ENCODE data around the gene TBC1D9.

The TBC1D9 gene

DNA sequence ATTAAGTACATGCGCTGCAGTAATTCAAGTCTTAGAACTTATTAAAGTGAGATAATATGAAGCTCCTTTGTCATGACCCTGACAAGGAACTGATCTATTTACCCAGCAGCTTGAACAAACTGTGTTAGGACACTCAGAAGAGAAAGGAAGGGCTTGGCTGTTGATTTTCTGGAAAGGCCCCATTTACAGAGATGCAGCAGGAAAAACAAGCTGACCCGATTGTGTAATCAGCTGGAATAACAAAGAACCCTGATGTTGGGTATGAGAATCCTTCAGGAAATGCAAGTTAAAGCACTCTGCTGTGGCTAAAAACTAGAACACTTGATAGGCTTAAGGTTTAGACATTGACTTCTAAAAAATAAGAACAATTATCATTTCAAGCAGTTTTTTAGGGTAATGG lies 64.8 kb downstream of the TBC1D9 start:
- peak; percentile 69 for DNase-seq (ENCODE audit: low read depth)

DNA sequence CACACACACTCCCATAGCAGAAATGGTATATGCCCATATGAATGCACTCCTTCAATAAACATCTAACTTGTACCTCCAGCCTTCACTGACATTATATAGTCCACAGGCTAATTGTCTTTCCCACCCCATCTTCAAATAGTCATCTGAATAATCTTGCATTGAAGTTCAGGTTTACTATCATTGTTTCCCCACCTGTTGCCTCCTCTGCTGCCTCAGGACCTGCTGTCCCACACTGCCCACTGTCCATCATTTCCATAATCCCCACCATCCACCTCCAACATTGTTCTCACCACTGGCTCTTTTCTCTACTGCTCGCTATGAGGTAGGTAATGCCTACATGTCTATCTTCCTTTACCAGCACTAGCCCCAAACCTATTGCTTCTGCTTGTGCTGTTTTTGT lies 66.1 kb downstream of the TBC1D9 start:
- no peak for DNase-seq (ENCODE audit: low read depth)

DNA sequence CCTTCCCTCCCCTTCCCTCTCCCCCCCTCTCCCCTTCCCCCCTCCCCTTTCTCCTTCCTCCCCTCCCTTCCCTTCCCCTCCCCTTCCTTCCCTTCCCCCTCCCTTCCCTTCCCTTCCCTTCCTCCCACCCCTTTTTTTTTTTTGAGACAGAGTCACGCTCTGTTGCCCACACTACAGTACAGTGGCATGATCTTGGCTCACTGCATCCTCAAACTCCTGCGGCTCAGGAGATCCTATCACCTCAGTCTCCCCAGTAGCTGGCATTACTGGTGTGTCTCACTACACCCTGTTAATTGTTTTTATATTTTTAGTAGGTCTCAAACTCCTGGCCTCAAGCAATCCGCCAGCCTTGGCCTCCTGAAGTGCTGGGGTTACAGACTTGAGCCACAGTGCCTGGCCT lies 66.6 kb downstream of the TBC1D9 start:
- DNase-seq (ENCODE audit: low read depth), result no peak

DNA sequence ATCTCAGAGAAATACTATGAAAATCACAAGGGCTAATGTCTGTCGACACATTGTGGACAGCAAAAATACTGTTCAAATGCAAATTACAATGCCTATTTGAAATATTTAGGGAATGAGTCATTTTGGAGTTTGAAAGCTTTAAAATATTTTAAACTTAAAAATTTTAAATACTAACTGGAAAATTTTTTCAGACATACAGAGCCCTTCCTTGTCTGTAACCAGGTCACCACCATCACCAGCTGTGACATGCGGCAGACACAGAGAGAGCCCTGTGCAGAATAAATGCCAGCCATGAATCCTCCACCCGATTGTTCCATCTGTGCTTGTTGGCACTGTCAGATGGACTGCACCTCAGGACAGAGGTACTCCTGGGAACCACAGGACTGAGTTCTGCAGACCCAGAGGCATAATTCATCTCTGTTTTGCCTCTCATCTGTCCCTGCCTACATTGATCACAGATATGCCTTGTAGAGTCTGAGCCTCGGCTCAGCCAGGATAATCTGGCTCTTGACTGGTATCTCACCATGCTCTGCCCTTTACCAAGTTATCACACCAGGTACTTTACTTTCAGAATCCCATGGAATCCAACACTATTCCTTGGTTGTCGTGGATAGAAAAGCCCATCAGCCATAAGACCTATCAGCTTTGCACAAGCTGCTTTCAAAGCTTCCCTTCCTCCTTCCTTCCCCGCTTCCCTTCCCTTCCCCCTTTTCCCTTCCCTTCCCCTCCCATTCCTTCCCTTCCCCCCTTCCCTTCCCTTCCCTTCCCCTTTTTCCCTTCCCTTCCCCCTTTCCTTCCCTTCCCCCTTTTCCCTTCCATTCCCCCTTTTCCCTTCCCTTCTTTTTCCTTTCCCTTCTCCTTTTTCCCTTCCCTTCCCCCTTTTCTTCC lies 67.2 kb downstream of the TBC1D9 start:
- DNase-seq (ENCODE audit: low read depth), result peak; percentile 14

DNA sequence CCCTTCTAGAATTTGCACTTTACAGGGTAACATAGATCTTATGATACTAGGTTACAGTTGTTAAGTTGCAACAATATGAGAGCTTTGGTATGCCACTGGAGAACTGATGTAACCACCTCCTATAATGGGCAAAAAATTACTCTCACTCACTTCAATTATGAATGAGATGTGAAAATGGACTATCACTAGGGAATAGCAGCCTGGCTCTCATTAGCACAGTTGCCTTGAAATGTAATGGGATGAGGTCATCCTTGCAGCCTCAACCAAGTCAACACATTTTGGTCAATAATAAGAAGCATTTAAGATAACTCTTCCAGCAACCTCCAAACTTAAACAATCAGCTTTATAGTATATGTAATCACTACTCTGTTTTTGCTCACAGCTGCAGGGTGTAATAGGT lies 69.4 kb downstream of the TBC1D9 start:
- no peak for DNase-seq (ENCODE audit: low read depth)

DNA sequence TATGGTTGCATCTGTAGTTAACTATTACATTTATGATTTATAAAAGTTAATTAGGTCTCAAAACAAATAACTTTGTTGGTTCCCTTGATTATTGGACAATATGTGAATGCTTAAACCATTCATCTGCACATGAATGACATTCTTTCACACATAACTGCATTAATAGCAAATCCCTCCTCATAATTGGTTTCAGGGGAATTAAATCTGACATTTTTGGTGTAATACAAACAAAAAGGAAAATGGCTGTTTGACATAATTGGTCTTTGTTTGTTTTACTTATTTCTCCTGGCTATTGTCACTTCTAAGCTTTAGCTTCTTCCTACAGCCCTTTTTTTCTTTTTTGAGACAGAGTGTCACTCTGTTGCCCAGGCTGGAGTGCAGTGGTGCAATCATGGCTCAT lies 71.9 kb downstream of the TBC1D9 start:
- DNase-seq (ENCODE audit: low read depth), result no peak

DNA sequence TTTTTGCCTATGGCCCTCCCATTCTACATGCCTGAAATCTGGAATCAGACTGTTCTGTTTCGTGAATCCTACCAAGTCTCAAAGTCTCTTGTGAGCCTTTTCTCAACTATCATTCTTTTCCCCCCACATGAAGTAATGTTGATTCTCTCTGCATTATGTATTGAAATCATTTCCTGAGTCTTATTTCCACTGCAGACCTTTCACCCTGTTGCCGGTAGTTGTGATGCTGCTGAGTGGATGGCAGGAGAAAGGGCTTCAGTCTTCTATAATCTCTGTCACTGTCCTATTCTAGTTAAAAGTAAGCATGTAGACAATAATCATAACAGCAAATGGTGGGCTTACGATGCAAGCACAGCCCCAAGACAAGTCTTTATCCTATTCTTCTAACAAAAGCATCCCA lies 75.0 kb downstream of the TBC1D9 start:
- no peak for DNase-seq (ENCODE audit: low read depth)

DNA sequence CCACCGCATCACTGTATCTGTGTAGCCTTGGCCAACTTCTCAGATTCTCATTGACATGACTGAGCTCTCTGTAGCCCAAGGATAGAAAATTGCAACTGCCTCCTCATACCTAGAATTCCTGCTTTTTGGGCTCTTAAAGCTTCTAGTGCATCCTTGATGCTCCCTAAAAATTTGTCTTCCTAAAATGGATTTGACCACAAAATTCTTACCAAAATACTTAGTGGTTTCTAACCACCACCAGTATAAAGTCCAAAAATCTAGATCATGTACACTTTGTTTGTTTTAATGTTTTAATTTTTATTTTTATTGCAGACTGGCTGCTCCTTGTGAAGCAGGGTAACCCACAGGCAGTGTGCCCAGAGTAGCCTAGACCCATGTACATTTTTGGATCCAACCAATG lies 75.5 kb downstream of the TBC1D9 start:
- no peak for DNase-seq (ENCODE audit: low read depth)

DNA sequence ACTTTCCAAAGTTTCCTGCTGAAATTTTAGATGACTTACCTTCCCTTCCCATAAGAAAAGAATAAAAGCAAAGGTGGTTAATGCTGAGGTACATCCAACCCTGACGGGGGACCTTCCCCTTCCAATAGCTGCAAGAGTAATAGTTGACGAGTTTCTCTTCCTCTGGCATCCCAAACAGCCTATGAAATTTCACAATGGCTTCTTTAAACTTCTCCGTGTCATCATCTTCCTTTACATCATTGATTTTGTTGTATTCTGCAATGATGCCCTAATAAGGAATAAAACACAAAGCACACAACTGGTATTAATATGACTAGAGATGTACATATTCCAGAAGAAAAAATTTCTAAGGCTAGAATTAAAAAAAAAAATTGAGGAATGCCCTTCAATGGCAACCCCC lies 76.6 kb downstream of the TBC1D9 start:
- DNase-seq (ENCODE audit: low read depth), result no peak

DNA sequence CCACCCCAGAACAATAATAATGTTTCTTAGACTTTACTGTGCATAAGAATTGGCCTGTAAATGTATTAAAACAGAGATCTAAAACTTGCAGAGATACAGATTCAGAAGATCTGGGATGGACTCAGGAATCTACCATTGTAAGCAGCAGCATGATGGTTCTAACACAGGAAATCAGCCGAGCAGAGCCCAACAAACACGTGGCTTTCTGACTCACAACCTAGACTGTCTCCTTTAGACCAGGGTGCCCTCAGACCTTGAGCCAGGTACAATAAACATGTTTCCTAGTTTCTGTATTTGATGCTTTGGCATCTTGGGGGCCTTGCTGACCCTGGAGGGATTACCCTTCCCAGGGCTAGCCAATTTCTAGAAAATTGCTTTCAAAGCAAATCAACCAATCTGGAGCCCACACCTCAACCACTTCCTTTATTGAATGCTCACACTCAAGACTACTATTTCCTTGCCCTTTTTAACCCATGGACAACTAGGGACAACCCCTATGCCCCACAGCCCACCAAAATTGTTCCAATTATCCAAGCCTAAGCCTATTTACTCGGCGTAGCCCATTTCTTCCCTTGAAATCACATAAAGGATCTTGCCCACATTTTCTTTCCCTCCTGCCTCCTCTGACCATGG lies 80.5 kb downstream of the TBC1D9 start:
- peak; percentile 36 for DNase-seq (ENCODE audit: low read depth)

DNA sequence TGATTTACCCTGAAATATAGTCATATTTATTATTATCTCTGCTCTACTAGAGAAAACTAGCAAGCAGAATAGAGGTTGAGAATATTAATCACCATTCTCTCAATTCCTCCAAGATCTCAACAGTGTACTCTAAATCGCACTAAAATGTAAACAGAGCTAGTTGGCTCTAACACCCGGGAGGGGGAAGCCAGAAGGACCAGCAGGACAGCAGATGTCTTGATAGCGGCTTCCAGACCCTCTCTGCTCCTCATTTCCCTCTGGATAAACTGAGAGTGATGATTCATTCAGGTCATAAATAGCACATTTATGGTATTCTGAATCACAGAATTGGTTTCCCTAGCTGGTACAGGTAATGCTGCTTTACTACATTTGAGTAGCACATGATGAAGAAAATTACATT lies 82.5 kb downstream of the TBC1D9 start:
- DNase-seq (ENCODE audit: low read depth), result peak; percentile 8

DNA sequence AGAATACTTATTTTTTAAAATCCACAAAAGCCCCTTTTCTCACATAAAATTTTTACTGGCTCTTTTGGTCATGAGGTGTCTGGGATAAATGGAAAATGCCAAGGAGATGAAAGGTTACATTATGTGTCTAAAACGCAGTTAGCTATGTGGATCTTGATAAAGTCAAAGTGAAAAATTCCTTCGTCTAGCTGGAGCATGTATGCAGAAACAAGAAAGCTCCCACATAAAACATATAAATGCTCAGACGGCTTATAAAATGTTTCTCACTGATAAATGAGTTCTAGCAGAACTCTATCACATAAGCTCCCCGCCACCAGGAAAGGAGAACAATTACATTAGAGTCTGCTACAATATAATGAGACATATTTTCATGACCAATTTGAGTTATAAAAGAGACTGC lies 83.8 kb downstream of the TBC1D9 start:
- DNase-seq (ENCODE audit: low read depth), result no peak

DNA sequence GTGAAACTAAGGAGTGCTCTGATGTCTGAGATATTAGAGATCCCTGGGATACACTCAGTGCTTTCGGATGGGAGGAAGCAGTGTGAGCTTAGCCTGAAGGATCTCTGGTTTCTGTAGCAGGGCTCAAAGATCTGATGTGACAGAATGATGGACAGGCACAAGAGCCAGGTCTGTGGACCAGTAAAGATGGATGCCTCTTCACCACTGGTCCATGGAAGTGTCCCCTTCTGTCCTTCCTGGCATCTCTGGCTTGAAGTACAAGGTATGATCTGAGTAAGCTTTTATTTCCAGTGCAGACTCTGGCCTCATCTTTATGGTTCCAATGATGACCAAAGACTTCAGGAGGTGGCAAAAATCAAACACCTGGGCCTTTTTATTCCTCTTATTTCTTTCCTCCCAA lies 88.1 kb downstream of the TBC1D9 start:
- no peak for DNase-seq (ENCODE audit: low read depth)

DNA sequence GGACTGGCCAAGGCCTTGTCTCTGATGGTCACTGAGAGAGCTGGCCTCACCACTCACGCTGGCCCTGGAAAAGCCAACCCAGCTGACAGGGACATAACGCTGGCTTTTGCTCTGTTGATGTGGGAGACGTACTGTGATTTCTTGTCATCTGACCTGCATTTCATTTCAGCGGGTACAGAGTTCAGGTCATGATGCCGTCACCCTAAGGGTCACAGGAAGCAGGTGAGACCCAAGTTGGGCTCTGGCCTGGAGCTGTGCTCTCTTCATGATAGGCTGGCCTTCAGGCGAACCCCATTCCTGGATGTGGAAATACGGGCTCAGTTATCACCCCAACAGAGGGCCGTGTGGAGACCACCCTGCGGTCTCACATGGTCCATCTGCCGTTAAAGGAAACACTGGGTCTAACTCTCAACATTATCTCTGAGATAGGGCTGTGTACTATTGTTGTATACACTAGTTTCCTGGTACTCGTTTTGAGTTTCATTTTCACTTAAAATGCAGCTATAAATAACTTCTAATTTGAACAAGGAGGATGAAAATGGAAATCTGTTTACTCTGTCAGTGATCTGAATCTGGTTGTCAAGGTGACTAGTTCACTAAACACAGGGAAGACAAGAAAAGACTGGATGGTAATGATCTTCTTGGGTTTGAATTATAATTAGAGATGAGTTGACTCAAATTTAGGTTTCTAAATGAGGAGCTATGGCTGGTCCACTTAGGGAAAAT lies 89.1 kb downstream of the TBC1D9 start:
- DNase-seq (ENCODE audit: low read depth), result no peak

DNA sequence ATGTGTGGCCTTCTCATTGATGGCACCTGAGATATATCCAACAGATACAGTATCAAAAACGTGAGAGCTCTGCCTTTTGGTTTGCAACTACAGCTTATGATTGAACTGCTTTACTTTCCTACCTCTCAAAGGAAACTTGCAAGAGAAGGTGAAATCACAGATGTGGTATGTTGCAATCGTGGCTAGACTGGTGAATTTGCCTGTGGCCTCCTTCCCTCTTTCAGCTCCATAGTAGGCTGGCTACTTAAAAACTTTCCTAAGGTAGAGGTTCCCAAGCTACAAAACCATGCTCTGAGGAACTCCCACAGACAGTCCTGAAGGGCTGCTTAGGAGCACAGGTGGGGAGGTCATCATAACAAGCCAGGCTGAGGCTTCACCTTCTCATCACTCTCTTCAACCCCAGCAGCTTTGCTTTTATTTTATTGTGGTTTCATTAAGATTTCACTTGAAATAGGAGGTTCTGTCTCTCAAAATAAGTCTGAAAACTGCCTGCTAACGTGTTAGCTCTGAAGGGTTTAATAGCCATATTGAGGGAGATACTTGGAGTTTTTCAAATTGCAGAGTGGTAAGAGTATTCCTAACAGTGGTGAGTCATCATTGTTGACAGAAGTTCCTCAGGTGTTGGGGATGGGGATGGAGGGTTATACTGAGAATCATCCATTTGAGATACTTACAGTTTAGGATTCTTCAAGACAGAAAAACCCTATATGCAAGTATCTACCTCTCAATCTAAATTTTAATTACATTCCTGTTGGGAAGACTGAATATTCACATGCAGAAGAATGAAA lies 93.9 kb downstream of the TBC1D9 start:
- DNase-seq (ENCODE audit: low read depth), result peak; percentile 67

DNA sequence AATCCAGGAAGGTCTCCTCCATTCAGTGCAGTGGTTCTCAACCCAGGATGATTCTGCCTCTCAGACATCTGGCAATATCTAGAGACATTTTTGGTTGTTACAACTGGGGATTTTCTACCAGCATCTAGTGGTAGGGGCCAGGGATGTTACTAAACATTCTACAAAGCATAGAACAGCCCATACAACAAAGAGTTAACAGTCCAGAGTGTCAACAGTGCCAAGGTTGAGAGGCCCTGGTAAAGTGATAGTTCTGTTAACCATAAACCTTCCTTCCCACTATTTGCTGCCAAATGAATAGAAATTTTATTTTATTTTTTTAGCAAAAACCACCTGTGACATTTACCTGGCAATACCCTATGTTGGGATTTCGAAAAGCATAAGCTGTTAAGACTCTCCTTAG lies 94.6 kb downstream of the TBC1D9 start:
- DNase-seq (ENCODE audit: low read depth), result no peak

DNA sequence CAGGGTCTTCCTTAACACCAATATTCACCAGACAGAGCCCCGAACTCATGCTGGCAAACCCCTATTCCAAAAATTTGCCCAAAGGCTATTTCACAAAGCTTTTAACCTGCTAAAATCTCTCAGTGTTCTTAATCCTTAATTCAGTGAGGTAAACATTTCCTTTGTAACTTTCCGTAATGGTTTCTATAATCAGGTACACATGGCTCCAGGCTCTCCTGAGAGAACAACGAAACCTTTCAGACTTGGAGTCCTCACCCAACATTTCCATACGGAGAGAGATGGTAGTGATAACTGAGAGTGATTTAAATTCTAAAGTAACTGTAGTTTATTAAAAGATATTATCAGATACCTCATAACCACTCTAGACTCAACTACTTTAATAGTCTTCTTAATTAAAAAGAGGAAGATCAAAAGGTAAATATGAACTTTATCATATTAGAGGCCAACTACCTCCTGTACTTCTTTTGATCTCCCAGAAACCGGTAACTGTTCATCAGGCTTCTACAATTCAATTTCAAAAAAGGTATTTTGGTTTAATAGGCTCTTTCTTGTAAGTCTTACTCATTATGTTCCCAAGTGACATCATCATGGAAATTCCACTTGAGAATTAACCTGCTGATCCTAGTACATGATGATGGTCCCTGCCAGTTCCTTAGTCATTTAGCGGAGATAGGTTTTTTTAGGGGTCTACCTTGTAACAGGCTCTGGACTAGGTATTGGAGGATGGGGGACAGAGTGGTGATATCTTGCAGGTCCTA lies 96.1 kb downstream of the TBC1D9 start:
- no peak for DNase-seq (ENCODE audit: low read depth)

DNA sequence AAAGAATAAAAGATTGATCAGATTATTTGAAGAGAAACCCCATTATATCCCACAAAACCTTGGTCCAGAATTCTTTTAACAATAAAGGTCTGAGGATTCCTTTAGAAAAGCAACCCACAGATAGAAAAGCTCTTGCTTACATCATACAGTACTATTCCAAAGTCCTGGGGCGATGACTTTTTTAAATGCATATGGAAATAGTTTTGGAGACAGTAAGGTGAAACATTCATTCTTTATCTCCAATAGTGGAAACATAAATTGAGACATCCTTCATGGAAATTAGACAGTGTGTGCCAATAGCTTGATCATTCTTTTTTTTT lies 101.7 kb downstream of the TBC1D9 start:
- DNase-seq (ENCODE audit: low read depth), result peak; percentile 40

DNA sequence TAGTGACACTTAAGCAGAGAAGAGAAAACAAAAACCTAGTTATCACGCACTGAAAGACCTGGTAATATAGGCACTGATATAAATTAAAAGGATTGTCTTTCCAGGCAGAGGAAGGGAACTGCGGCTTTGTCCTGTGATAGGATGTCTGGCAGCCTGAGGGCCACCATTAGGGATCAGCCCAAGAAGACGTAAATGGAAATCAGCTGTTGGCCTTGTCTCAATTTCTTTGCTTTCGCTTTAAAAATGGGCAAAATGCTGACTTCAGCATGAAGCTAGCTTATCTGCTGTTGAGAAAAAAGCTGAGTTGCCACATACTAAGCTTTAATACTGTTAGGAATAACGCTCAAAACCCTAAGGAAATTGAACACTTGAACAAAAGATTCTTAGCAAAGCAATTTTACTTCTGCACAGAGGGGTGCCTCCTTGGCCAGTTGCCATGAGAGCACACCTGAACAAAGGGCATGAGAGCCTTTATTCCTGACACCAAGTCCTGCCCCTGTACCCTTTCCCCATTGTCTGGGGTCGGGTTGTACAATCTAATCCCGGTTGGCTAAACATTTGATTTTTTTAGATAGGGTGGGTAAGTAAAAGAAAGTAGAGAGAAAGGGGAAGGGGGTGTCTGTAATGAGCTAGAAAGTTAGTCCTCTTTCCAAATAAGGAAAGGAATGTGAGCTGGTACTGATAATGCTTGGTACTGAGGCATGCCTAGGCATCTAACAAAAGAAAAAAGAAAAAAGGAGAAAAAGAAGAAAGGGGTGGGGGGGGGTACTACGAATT lies 102.3 kb downstream of the TBC1D9 start:
- DNase-seq (ENCODE audit: low read depth), result peak; percentile 80

DNA sequence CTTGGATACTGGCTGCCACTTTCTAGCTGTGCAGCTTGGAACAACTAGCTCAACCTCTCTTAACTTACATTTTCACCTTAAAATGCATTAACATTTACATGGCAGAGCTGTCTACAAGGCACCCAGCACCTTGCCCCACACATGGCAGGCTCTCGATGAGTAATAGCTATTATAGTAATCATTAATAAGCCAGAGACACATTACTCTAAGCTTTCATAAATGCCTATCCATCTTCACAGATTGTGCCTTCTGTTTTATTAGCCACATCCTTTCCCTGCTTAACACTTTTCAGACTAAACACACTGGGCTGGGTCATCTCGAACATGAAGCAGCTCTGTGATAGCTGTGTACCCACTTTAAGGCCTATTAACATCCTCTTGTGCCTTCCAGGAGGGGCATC lies 103.6 kb downstream of the TBC1D9 start:
- no peak for DNase-seq (ENCODE audit: low read depth)
